ENCODE data around the gene CKS2.
"Not testable (repeated sequence)": the region's sequence is repeated elsewhere in the genome, so short reads cannot be mapped to it uniquely, and the experiment has no call there.

CKS2 gene

DNA sequence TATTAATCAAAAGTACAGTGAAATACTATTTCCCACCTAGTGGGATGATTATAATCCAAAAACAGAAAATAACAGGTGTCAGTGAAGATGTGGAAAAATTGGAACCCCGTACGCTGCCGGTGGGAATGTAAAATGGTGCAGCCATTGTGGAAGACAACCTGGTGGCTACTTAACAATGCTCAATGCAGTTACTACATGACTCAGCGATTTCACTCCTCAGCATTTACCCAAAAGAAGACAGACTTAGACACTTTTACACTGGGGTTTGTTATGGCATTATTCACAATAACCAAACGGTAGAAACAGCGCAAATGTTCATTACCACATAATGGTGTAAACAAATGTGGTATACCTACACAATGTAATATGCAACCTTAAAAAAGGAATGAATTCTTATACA, 31.2 kb downstream of the CKS2 start:
- TF ChIP-seq TOX (CRISPR knock-in tag; IDR thresholded peaks at IDR 0.05; ENCODE audit: borderline replicate concordance), result no peak
- TF ChIP-seq, protein P1, sequence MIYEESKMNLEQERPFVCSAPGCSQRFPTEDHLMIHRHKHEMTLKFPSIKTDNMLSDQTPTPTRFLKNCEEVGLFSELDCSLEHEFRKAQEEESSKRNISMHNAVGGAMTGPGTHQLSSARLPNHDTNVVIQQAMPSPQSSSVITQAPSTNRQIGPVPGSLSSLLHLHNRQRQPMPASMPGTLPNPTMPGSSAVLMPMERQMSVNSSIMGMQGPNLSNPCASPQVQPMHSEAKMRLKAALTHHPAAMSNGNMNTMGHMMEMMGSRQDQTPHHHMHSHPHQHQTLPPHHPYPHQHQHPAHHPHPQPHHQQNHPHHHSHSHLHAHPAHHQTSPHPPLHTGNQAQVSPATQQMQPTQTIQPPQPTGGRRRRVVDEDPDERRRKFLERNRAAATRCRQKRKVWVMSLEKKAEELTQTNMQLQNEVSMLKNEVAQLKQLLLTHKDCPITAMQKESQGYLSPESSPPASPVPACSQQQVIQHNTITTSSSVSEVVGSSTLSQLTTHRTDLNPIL (CRISPR knock-in tag; IDR thresholded peaks at IDR 0.05; ENCODE audit: low read depth), result no peak
- no peak for TF ChIP-seq SNAI2 (CRISPR knock-in tag; IDR thresholded peaks at IDR 0.05)
- no peak for TF ChIP-seq ESRRG (CRISPR knock-in tag; IDR thresholded peaks at IDR 0.05)
- no peak for TF ChIP-seq GLIS3 (CRISPR knock-in tag; IDR thresholded peaks at IDR 0.05)
- no peak for TF ChIP-seq PPARA (CRISPR knock-in tag; IDR thresholded peaks at IDR 0.05; ENCODE audit: borderline replicate concordance)
- TF ChIP-seq ISL1 (CRISPR knock-in tag; IDR thresholded peaks at IDR 0.05), result no peak
- TF ChIP-seq ARNTL (CRISPR knock-in tag; IDR thresholded peaks at IDR 0.05; ENCODE audit: borderline replicate concordance, low read depth), result no peak
- no peak for TF ChIP-seq ZC3H10 (CRISPR knock-in tag; IDR thresholded peaks at IDR 0.05)
- TF ChIP-seq BACH2 (CRISPR knock-in tag; IDR thresholded peaks at IDR 0.05; ENCODE audit: borderline replicate concordance), result no peak
- no peak for TF ChIP-seq TCF4 (CRISPR knock-in tag; IDR thresholded peaks at IDR 0.05; ENCODE audit: borderline replicate concordance)
- TF ChIP-seq ZFP3 (CRISPR knock-in tag; IDR thresholded peaks at IDR 0.05), result no peak
- TF ChIP-seq, protein P2, sequence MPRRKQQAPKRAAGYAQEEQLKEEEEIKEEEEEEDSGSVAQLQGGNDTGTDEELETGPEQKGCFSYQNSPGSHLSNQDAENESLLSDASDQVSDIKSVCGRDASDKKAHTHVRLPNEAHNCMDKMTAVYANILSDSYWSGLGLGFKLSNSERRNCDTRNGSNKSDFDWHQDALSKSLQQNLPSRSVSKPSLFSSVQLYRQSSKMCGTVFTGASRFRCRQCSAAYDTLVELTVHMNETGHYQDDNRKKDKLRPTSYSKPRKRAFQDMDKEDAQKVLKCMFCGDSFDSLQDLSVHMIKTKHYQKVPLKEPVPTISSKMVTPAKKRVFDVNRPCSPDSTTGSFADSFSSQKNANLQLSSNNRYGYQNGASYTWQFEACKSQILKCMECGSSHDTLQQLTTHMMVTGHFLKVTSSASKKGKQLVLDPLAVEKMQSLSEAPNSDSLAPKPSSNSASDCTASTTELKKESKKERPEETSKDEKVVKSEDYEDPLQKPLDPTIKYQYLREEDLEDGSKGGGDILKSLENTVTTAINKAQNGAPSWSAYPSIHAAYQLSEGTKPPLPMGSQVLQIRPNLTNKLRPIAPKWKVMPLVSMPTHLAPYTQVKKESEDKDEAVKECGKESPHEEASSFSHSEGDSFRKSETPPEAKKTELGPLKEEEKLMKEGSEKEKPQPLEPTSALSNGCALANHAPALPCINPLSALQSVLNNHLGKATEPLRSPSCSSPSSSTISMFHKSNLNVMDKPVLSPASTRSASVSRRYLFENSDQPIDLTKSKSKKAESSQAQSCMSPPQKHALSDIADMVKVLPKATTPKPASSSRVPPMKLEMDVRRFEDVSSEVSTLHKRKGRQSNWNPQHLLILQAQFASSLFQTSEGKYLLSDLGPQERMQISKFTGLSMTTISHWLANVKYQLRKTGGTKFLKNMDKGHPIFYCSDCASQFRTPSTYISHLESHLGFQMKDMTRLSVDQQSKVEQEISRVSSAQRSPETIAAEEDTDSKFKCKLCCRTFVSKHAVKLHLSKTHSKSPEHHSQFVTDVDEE (CRISPR knock-in tag; IDR thresholded peaks at IDR 0.05), result no peak
- TF ChIP-seq ZNF8 (CRISPR knock-in tag; IDR thresholded peaks at IDR 0.05), result no peak
- no peak for TF ChIP-seq RARB (CRISPR knock-in tag; IDR thresholded peaks at IDR 0.05)
- TF ChIP-seq, protein P3, sequence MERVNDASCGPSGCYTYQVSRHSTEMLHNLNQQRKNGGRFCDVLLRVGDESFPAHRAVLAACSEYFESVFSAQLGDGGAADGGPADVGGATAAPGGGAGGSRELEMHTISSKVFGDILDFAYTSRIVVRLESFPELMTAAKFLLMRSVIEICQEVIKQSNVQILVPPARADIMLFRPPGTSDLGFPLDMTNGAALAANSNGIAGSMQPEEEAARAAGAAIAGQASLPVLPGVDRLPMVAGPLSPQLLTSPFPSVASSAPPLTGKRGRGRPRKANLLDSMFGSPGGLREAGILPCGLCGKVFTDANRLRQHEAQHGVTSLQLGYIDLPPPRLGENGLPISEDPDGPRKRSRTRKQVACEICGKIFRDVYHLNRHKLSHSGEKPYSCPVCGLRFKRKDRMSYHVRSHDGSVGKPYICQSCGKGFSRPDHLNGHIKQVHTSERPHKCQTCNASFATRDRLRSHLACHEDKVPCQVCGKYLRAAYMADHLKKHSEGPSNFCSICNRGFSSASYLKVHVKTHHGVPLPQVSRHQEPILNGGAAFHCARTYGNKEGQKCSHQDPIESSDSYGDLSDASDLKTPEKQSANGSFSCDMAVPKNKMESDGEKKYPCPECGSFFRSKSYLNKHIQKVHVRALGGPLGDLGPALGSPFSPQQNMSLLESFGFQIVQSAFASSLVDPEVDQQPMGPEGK (CRISPR knock-in tag; IDR thresholded peaks at IDR 0.05; ENCODE audit: borderline replicate concordance), result no peak
- no peak for TF ChIP-seq ZNF70 (CRISPR knock-in tag; IDR thresholded peaks at IDR 0.05)
- TF ChIP-seq, protein P4, sequence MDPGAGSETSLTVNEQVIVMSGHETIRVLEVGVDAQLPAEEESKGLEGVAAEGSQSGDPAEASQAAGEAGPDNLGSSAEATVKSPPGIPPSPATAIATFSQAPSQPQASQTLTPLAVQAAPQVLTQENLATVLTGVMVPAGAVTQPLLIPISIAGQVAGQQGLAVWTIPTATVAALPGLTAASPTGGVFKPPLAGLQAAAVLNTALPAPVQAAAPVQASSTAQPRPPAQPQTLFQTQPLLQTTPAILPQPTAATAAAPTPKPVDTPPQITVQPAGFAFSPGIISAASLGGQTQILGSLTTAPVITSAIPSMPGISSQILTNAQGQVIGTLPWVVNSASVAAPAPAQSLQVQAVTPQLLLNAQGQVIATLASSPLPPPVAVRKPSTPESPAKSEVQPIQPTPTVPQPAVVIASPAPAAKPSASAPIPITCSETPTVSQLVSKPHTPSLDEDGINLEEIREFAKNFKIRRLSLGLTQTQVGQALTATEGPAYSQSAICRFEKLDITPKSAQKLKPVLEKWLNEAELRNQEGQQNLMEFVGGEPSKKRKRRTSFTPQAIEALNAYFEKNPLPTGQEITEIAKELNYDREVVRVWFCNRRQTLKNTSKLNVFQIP (CRISPR knock-in tag; IDR thresholded peaks at IDR 0.05; ENCODE audit: borderline replicate concordance, low read depth), result no peak
- ATAC-seq, result no peak

DNA sequence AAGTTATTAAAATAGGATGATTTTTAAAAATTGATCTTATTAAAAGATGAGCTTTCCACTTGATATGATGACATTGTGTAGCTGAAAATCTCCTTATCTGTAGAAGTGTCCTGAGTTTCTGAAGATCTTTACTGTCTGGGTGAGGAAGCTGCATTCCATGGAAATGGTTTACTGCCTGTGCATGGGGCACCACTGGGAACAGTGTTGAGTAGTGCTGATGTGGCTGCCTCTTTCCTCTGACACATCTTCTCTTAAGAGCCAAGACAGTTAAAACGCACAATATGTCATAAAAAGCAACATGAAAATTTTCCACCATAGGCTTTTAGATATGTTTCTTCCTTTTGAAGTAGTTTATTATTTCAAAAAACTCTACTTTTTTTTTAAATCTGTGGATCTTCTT, 32.0 kb downstream of the CKS2 start:
- TF ChIP-seq ISL1 (CRISPR knock-in tag; IDR thresholded peaks at IDR 0.05) (no peak), ZFP30 (CRISPR knock-in tag; IDR thresholded peaks at IDR 0.05) (no peak)
- TF ChIP-seq, protein P5, sequence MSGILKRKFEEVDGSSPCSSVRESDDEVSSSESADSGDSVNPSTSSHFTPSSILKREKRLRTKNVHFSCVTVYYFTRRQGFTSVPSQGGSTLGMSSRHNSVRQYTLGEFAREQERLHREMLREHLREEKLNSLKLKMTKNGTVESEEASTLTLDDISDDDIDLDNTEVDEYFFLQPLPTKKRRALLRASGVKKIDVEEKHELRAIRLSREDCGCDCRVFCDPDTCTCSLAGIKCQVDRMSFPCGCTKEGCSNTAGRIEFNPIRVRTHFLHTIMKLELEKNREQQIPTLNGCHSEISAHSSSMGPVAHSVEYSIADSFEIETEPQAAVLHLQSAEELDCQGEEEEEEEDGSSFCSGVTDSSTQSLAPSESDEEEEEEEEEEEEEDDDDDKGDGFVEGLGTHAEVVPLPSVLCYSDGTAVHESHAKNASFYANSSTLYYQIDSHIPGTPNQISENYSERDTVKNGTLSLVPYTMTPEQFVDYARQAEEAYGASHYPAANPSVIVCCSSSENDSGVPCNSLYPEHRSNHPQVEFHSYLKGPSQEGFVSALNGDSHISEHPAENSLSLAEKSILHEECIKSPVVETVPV (CRISPR knock-in tag; IDR thresholded peaks at IDR 0.05), result no peak
- TF ChIP-seq, protein P3 (CRISPR knock-in tag; IDR thresholded peaks at IDR 0.05; ENCODE audit: borderline replicate concordance), result no peak
- no peak for ATAC-seq

DNA sequence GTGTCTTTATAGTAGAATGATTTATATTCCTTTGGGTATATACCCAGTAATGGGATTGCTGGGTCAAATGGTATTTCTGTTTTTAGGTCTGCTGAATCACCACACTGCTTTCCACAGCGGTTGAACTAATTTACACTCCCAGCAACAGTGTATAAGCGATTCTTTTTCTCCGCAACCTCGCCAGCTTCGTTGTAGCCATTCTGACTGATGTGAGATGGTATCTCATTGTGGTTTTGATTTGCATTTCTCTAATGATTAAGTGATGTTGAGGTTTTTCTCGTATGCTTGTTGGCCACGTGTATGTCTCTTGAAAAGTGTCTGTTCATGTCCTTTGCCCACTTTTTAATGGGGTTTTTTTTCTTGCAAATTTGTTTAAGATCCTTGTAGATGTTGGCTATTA, 32.8 kb downstream of the CKS2 start:
- ATAC-seq, result not testable (repeated sequence)

Measured in SK-N-SH treated with all-trans-retinoic acid at 6 μM for 48 hours (cell line).